ENCODE results near the gene SYT1.

Gene SYT1

GRCh38 chr12:79295572-79295971, 431.0 kb downstream of the SYT1 start:
- no peak for DNase-seq (ENCODE audit: low read depth in 2 of 2)

- DNase-seq (ENCODE audit: low read depth in 2 of 2), result no peak
Observed at GRCh38 chr12:79296133-79296532, 431.6 kb downstream of the SYT1 start.

GRCh38 chr12:79296871-79297270, 432.3 kb downstream of the SYT1 start:
- DNase-seq (ENCODE audit: low read depth in 2 of 2), result no peak

- DNase-seq (ENCODE audit: low read depth in 2 of 2), result no peak
Observed at GRCh38 chr12:79298506-79298905, 433.9 kb downstream of the SYT1 start.

GRCh38 chr12:79299447-79300198, 435.0 kb downstream of the SYT1 start:
- no peak for DNase-seq (ENCODE audit: low read depth in 2 of 2)

GRCh38 chr12:79300199-79300568, 435.6 kb downstream of the SYT1 start:
- DNase-seq (ENCODE audit: low read depth in 2 of 2), result no peak

- no peak for DNase-seq (ENCODE audit: low read depth in 2 of 2)
Observed at GRCh38 chr12:79301181-79301580, 436.6 kb downstream of the SYT1 start.

GRCh38 chr12:79302162-79302814, 437.7 kb downstream of the SYT1 start:
- DNase-seq (ENCODE audit: low read depth in 2 of 2), result no peak

GRCh38 chr12:79307340-79307739, 442.8 kb downstream of the SYT1 start:
- no peak for DNase-seq (ENCODE audit: low read depth in 2 of 2)

GRCh38 chr12:79309039-79309438, 444.5 kb downstream of the SYT1 start:
- DNase-seq (ENCODE audit: low read depth in 2 of 2), result no peak

GRCh38 chr12:79317179-79317847, 452.7 kb downstream of the SYT1 start:
- no peak for DNase-seq (ENCODE audit: low read depth in 2 of 2)

- DNase-seq (ENCODE audit: low read depth in 2 of 2), result no peak
Observed at GRCh38 chr12:79322905-79323304, 458.3 kb downstream of the SYT1 start.

GRCh38 chr12:79324571-79324970, 460.0 kb downstream of the SYT1 start:
- no peak for DNase-seq (ENCODE audit: low read depth in 2 of 2)

- no peak for DNase-seq (ENCODE audit: low read depth in 2 of 2)
Observed at GRCh38 chr12:79326222-79326621, 461.6 kb downstream of the SYT1 start.

- DNase-seq (ENCODE audit: low read depth in 2 of 2), result no peak
Observed at GRCh38 chr12:79326663-79327062, 462.1 kb downstream of the SYT1 start.

GRCh38 chr12:79327465-79327864, 462.9 kb downstream of the SYT1 start:
- DNase-seq (ENCODE audit: low read depth in 2 of 2), result no peak

- no peak for DNase-seq (ENCODE audit: low read depth in 2 of 2)
Observed at GRCh38 chr12:79329933-79330332, 465.4 kb downstream of the SYT1 start.

- DNase-seq (ENCODE audit: low read depth in 2 of 2), result no peak
Observed at GRCh38 chr12:79331870-79332269, 467.3 kb downstream of the SYT1 start.

GRCh38 chr12:79333144-79333543, 468.6 kb downstream of the SYT1 start:
- no peak for DNase-seq (ENCODE audit: low read depth in 2 of 2)

GRCh38 chr12:79337662-79338290, 473.2 kb downstream of the SYT1 start:
- DNase-seq (ENCODE audit: low read depth in 2 of 2), result no peak

GRCh38 chr12:79344855-79345847, 480.6 kb downstream of the SYT1 start:
- no peak for DNase-seq (ENCODE audit: low read depth in 2 of 2)

Measured in stimulated activated CD4-positive, alpha-beta T cell treated with anti-CD3 and anti-CD28 coated beads, Interleukin-1b, Interleukin-23, amount 100 ng/mL, for 4 hours (primary cell).